Esophagus muscularis mucosa (tissue), 4 donors: ENCODE results near the gene BTAF1. TPM values are rescaled to one million over a fixed set of nuclear protein-coding genes. Genes with fewer than 3 reads are reported as not detected.
"Not testable (repeated sequence)": the region's sequence is repeated elsewhere in the genome, so short reads cannot be mapped to it uniquely, and the experiment has no call there.

Experiments
- DNase-seq: peaks from one replicate; pipeline ENCODE4 v3.0.0-alpha.2; 2017; ENCODE audit errors: extremely low spot score
- H3K27ac ChIP-seq, 4 donors: fragments of 200-600 bp; sonication (generic); replicated peaks in 1 of 4; 1 replicate in 3 of 4; 2 replicates in 1 of 4; pipeline ENCODE4 v1.5.1; 2016 to 2019; ENCODE audit warnings: mild to moderate bottlenecking in 1 of 4
- H3K27me3 ChIP-seq, 4 donors: fragments of 200-600 bp; sonication (generic); one replicate each; pipeline versions ENCODE4 v1.5.1 to v1.6.0; 2016 to 2019
- H3K36me3 ChIP-seq, 4 donors: fragments of 200-600 bp; sonication (generic); one replicate each; pipeline ENCODE4 v1.5.1; 2016 to 2019
- H3K4me1 ChIP-seq, 4 donors: fragments of 200-600 bp; sonication (generic); one replicate each; pipeline ENCODE4 v1.5.1; 2016 to 2019
- H3K4me3 ChIP-seq, 4 donors: fragments of 200-600 bp; sonication (generic); 1 replicate in 2 of 4; 2 replicates in 2 of 4; pipeline ENCODE4 v1.5.1; 2016 to 2019; ENCODE audit warnings: mild to moderate bottlenecking in 4 of 4, moderate library complexity in 1 of 4
- H3K9me3 ChIP-seq, 4 donors: fragments of 200-600 bp; sonication (generic); 1 replicate in 3 of 4; 2 replicates in 1 of 4; pipeline ENCODE4 v1.5.1; 2016 to 2019
- CTCF ChIP-seq, 3 experiments: fragments of 200-600 bp in 2 of 3; fragments of 450-650 bp in 1 of 3; sonication (generic) in 2 of 3; IDR thresholded peaks; one replicate each; pipeline ENCODE4 v1.5.1; 2017 to 2019; ENCODE audit warnings: antibody characterized with exemption in 3 of 3, mild to moderate bottlenecking in 2 of 3, moderate library complexity in 1 of 3
- EP300 ChIP-seq: sonication (generic); formaldehyde crosslinking; IDR thresholded peaks from one replicate; pipeline ENCODE4 v1.6.1; 2017; ENCODE audit warnings: antibody characterized with exemption
- POLR2A ChIP-seq: fragments of 450-650 bp; IDR thresholded peaks from one replicate; pipeline ENCODE4 v1.6.1; 2017; ENCODE audit warnings: antibody characterized with exemption, moderate library complexity, mild to moderate bottlenecking, low read depth
- POLR2AphosphoS5 ChIP-seq, 2 donors: sonication (generic); formaldehyde crosslinking; IDR thresholded peaks; one replicate each; pipeline ENCODE4 v1.6.1; 2017; ENCODE audit warnings: antibody characterized with exemption in 2 of 2
- WGBS: methylation state at CpG from one replicate; pipeline ENCODE4 v1.1.5; 2018; 5-methylcytosine and 5-hydroxymethylcytosine counted together
- intact Hi-C: fragments of 100-400 bp; cut with DNase I; formaldehyde crosslinking; loops from one replicate; pipeline ENCODE4 v1.15.1; 2023
- total RNA-seq, 4 donors: library from RNA; depleted of rRNA; stranded (reverse); fragments of >200 nt; gene quantifications; one replicate each; pipeline versions ENCODE4 v1.1.0 to v1.2.1, GENCODE V29; 2016

BTAF1 gene
- total RNA-seq, 4 donors from 2014 or later: 20.7 to 48.6 (median 26.1) TPM

- TF ChIP-seq POLR2A (no peak), CTCF (IDR thresholded peaks at IDR 0.05) (no peak), POLR2AphosphoS5 (IDR thresholded peaks at IDR 0.05) (no peak)
- peaks cover 54 to 93% (median 85%) of the 10 kb centered on the region in 4 donors for H3K36me3 ChIP-seq
- no peaks in the 10 kb centered on the region for H3K9me3 ChIP-seq
- no peak overlapping the region for H3K4me3 ChIP-seq
- no peak for DNase-seq
- H3K27ac ChIP-seq: no peak overlapping the region
- H3K27me3 ChIP-seq: no peaks in the 10 kb centered on the region
- intact Hi-C loops: no loop called here
- no peaks in the 10 kb centered on the region for H3K4me1 ChIP-seq
- 87% methylated on average over 4 of the region's 4 CpGs for WGBS
Measured at GRCh38 chr10:92027141-92027540, 103.6 kb downstream of the BTAF1 start.

- Histone ChIP-seq H3K4me3 (no peak overlapping the region), H3K9me3 (no peaks in the 10 kb centered on the region), H3K27ac (no peak overlapping the region), H3K4me1 (no peaks in the 10 kb centered on the region), H3K27me3 (no peaks in the 10 kb centered on the region), H3K36me3 (peaks cover 39 to 62% (median 52%) of the 10 kb centered on the region in 4 donors)
- 87% methylated on average over 3 of the region's 3 CpGs for WGBS
- no peak for TF ChIP-seq POLR2AphosphoS5 (IDR thresholded peaks at IDR 0.05)
- no peak for TF ChIP-seq CTCF (IDR thresholded peaks at IDR 0.05)
- no peak for TF ChIP-seq POLR2A
- no peak for TF ChIP-seq EP300
- no peak for DNase-seq
- intact Hi-C loops: no loop called here
Measured at GRCh38 chr10:92031580-92031979, 108.0 kb downstream of the BTAF1 start.

- H3K4me1 ChIP-seq, intact Hi-C loops, H3K27me3 ChIP-seq, H3K9me3 ChIP-seq, H3K4me3 ChIP-seq, H3K27ac ChIP-seq, DNase-seq: not testable (repeated sequence)
- WGBS: 84% methylated on average over 3 of the region's 3 CpGs
- H3K36me3 ChIP-seq: peaks cover 24 to 47% (median 39%) of the 10 kb centered on the region in 4 donors
Measured at GRCh38 chr10:92033070-92033469, 109.5 kb downstream of the BTAF1 start.

- Histone ChIP-seq H3K27ac (no peak overlapping the region), H3K9me3 (no peaks in the 10 kb centered on the region), H3K4me3 (no peak overlapping the region), H3K36me3 (no peaks in the 10 kb centered on the region), H3K27me3 (no peaks in the 10 kb centered on the region), H3K4me1 (peaks cover 0 to 5% (median 0%) of the 10 kb centered on the region in 4 donors)
- 61% methylated on average over 1 of the region's 1 CpG for WGBS
- TF ChIP-seq POLR2A (no peak), CTCF (IDR thresholded peaks at IDR 0.05) (no peak), EP300 (no peak), POLR2AphosphoS5 (IDR thresholded peaks at IDR 0.05) (no peak)
- intact Hi-C loops: no loop called here
- no peak for DNase-seq
Measured at GRCh38 chr10:92038949-92039348, 115.4 kb downstream of the BTAF1 start.

- no peak for TF ChIP-seq CTCF (IDR thresholded peaks at IDR 0.05)
- H3K9me3 ChIP-seq: no peaks in the 10 kb centered on the region
- peaks cover 0 to 5% (median 0%) of the 10 kb centered on the region in 4 donors for H3K4me1 ChIP-seq
- 95% methylated on average over 5 of the region's 5 CpGs for WGBS
- no peaks in the 10 kb centered on the region for H3K27me3 ChIP-seq
- no peak for DNase-seq
- no peak overlapping the region for H3K27ac ChIP-seq
- intact Hi-C loops: no loop called here
- H3K36me3 ChIP-seq: peaks cover 0 to 7% (median 0%) of the 10 kb centered on the region in 4 donors
- H3K4me3 ChIP-seq: no peak overlapping the region
Measured at GRCh38 chr10:92042541-92042940, 119.0 kb downstream of the BTAF1 start.
